ENCODE results near the gene RAET1E. TPM values are rescaled to one million over a fixed set of nuclear protein-coding genes. Genes with fewer than 3 reads are reported as not detected.
"Not testable (repeated sequence)": the region's sequence is repeated elsewhere in the genome, so short reads cannot be mapped to it uniquely, and the experiment has no call there.

RAET1E gene
- total and polyA plus RNA-seq, 2 experiments from 2014 or later = not detected

- peaks cover 9% of the 10 kb centered on the region; the same call in 2 of the 3 replicates for H3K4me1 Mint-ChIP-seq
- Histone ChIP-seq H3K4me3 (peak overlapping the region; percentile 87), H2AFZ (peak overlapping the region; percentile 83), H3K27me3 (ENCODE audit: insufficient read depth) (peaks cover 89% of the 10 kb centered on the region), H3K4me2 (peak overlapping the region; percentile 96), H3K9me2 (ENCODE audit: insufficient read depth) (no peaks in the 10 kb centered on the region), H4K20me1 (replicated peaks; ENCODE audit: insufficient read depth) (no peaks in the 10 kb centered on the region), H3K36me3 (ENCODE audit: insufficient read depth) (no peaks in the 10 kb centered on the region), H3K4me1 (ENCODE audit: insufficient read depth) (no peaks in the 10 kb centered on the region), H3K79me2 (replicated peaks; ENCODE audit: insufficient read depth) (no peaks in the 10 kb centered on the region), H3F3A (replicated peaks; ENCODE audit: low read depth) (0 out of 2 replicates have a peak, but pooled peaks cover 3% of the 10 kb centered on the region), H3K27ac (ENCODE audit: low read depth) (no peak overlapping the region)
- peaks cover 65% of the 10 kb centered on the region for H3K27me3 Mint-ChIP-seq (ENCODE audit: insufficient read depth, low read depth, poor library complexity)
- no peak overlapping the region for H3K27ac Mint-ChIP-seq
- DNase-seq (ENCODE audit: low spot score) = no peak
- TF ChIP-seq, protein P1, sequence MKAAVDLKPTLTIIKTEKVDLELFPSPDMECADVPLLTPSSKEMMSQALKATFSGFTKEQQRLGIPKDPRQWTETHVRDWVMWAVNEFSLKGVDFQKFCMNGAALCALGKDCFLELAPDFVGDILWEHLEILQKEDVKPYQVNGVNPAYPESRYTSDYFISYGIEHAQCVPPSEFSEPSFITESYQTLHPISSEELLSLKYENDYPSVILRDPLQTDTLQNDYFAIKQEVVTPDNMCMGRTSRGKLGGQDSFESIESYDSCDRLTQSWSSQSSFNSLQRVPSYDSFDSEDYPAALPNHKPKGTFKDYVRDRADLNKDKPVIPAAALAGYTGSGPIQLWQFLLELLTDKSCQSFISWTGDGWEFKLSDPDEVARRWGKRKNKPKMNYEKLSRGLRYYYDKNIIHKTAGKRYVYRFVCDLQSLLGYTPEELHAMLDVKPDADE (IDR thresholded peaks at IDR 0.05) = no peak
- no peak for TF ChIP-seq NANOG (IDR thresholded peaks at IDR 0.05; ENCODE audit: borderline replicate concordance)
- peak; percentile 94 for TF ChIP-seq EZH2phosphoT487 (IDR thresholded peaks at IDR 0.05; ENCODE audit: unreplicated experiment)
- TF ChIP-seq EZH2 (IDR thresholded peaks at IDR 0.05; ENCODE audit: low read depth, unreplicated experiment) = peak; percentile 95
- H3K9me3 Mint-ChIP-seq = peaks cover 7% of the 10 kb centered on the region; the same call in 2 of the 3 replicates
- H3K36me3 Mint-ChIP-seq (ENCODE audit: low read depth) = no peaks in the 10 kb centered on the region
- H3K4me3 Mint-ChIP-seq = peak overlapping the region; percentile 74
- ATAC-seq = peak; percentile 16
These were observed 25.5 kb upstream of the RAET1E start for GRCh38 chr6:149923327-149923986.

DNA sequence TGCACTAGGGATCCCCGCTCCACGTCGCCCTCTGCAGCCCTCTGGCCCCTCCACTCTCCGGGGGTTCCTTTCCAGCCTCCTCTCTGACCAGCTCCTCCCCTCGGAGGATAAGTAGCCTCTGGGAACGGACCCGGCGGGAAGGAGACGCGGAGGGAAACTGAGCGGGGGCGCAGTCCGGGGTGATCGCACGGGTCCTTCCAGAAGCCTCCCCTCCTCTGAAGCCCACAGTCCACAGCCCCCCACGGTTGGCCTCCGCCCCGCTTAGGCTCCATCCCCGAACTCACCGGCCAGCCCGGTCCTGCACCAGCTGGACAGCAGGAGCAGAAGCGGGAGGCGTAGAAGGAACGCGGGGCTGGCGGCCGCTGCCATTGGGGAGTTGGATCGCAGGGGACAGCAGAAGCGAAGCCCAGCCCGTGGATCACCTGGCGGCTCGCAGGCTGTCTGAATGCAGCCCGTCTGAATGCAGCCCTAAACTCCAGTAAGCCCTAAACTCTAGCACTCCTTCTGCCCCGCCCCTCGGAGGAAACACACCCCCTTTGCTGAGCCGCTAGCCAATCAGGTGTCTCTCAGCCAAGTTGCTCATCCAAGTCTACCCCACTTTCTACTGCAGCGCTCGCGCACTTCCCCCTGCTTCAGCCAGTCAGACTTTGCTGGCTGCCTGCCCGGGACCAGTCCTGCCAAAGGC is 24.9 kb upstream of the RAET1E start, which contains the start of gene RAET1G:
Gene RAET1G (minus strand): TSS at position 480 of the 685 bp plus-strand sequence. CDS start 111 bp downstream, at position 369.
- H3K4me1 Mint-ChIP-seq = peaks cover 9% of the 10 kb centered on the region; the same call in 2 of the 3 replicates
- no peaks in the 10 kb centered on the region for H3K9me2 ChIP-seq (ENCODE audit: insufficient read depth)
- no peaks in the 10 kb centered on the region for H3K36me3 Mint-ChIP-seq (ENCODE audit: low read depth)
- H3F3A ChIP-seq (replicated peaks; ENCODE audit: low read depth) = 0 out of 2 replicates have a peak, but pooled peaks cover 3% of the 10 kb centered on the region
- peak; percentile 96 for DNase-seq (ENCODE audit: low spot score)
- peak within 1 kb of the TSS; percentile 98 for H2AFZ ChIP-seq
- no peaks in the 10 kb centered on the region for H3K36me3 ChIP-seq (ENCODE audit: insufficient read depth)
- no peaks in the 10 kb centered on the region for H3K79me2 ChIP-seq (replicated peaks; ENCODE audit: insufficient read depth)
- peak within 1 kb of the TSS; percentile 74 for H3K4me3 Mint-ChIP-seq
- H3K4me3 ChIP-seq = peak within 1 kb of the TSS; percentile 87
- peaks cover 82% of the 10 kb centered on the region for H3K27me3 ChIP-seq (ENCODE audit: insufficient read depth)
- no peak within 1 kb of the TSS for H3K27ac ChIP-seq (ENCODE audit: low read depth)
- peaks cover 7% of the 10 kb centered on the region; the same call in 2 of the 3 replicates for H3K9me3 Mint-ChIP-seq
- TF ChIP-seq, protein P1 (IDR thresholded peaks at IDR 0.05) = no peak
- TF ChIP-seq, protein P2, sequence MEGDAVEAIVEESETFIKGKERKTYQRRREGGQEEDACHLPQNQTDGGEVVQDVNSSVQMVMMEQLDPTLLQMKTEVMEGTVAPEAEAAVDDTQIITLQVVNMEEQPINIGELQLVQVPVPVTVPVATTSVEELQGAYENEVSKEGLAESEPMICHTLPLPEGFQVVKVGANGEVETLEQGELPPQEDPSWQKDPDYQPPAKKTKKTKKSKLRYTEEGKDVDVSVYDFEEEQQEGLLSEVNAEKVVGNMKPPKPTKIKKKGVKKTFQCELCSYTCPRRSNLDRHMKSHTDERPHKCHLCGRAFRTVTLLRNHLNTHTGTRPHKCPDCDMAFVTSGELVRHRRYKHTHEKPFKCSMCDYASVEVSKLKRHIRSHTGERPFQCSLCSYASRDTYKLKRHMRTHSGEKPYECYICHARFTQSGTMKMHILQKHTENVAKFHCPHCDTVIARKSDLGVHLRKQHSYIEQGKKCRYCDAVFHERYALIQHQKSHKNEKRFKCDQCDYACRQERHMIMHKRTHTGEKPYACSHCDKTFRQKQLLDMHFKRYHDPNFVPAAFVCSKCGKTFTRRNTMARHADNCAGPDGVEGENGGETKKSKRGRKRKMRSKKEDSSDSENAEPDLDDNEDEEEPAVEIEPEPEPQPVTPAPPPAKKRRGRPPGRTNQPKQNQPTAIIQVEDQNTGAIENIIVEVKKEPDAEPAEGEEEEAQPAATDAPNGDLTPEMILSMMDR (conservative IDR thresholded peaks at IDR 0.05; ENCODE audit: low read depth in 2 of 2) = peak in 1 of 2 experiments; percentile 12; a peak in 1 of 4 replicates
- TF ChIP-seq NANOG (IDR thresholded peaks at IDR 0.05; ENCODE audit: borderline replicate concordance) (no peak), EZH2 (IDR thresholded peaks at IDR 0.05; ENCODE audit: low read depth, unreplicated experiment) (peak; percentile 42), EZH2phosphoT487 (IDR thresholded peaks at IDR 0.05; ENCODE audit: unreplicated experiment) (peak; percentile 52)
- no peaks in the 10 kb centered on the region for H4K20me1 ChIP-seq (replicated peaks; ENCODE audit: insufficient read depth)
- ATAC-seq = peak; percentile 81
- no peaks in the 10 kb centered on the region for H3K4me1 ChIP-seq (ENCODE audit: insufficient read depth)
- peaks cover 68% of the 10 kb centered on the region for H3K27me3 Mint-ChIP-seq (ENCODE audit: insufficient read depth, low read depth, poor library complexity)
- H3K27ac Mint-ChIP-seq = no peak within 1 kb of the TSS
- H3K4me2 ChIP-seq = peak within 1 kb of the TSS; percentile 96

DNA sequence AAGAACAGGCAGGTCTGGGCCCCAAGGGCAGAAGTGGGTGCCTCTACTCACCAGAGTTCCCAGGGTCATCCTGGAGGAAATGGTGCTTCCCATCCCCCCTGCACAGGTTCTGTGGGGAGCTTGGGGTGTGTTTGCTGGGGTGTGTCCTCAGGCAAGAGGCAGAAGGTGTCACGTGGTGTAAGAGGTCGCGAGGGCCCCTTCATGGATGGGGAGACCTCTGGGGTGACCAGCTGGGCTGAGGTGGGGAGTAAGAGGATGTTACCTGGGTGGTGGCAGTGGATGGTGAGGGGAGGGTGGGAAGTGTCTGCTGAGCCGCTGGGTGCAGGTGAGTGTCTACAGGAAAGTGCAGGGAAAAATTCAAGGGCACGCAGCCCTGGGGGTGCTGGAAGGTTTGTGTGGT is 24.2 kb upstream of the RAET1E start:
- Mint-ChIP-seq H3K4me3 (peak overlapping the region; percentile 74), H3K27me3 (ENCODE audit: insufficient read depth, low read depth, poor library complexity) (peaks cover 71% of the 10 kb centered on the region)
- H3K79me2 ChIP-seq (replicated peaks; ENCODE audit: insufficient read depth); H4K20me1 ChIP-seq (replicated peaks; ENCODE audit: insufficient read depth); H3K9me2 ChIP-seq (ENCODE audit: insufficient read depth); H3K27ac Mint-ChIP-seq; H3F3A ChIP-seq (replicated peaks; ENCODE audit: low read depth); H3K4me1 ChIP-seq (ENCODE audit: insufficient read depth); H3K9me3 Mint-ChIP-seq; H3K36me3 ChIP-seq (ENCODE audit: insufficient read depth); H2AFZ ChIP-seq; H3K36me3 Mint-ChIP-seq (ENCODE audit: low read depth); H3K4me1 Mint-ChIP-seq; DNase-seq (ENCODE audit: low spot score); ATAC-seq; H3K27ac ChIP-seq (ENCODE audit: low read depth): not testable (repeated sequence)
- Histone ChIP-seq H3K27me3 (ENCODE audit: insufficient read depth) (peaks cover 76% of the 10 kb centered on the region), H3K4me2 (peak overlapping the region; percentile 96), H3K4me3 (peak overlapping the region; percentile 87)
